Measurements from ENCODE around the gene PNPT1.

Gene PNPT1

DNA sequence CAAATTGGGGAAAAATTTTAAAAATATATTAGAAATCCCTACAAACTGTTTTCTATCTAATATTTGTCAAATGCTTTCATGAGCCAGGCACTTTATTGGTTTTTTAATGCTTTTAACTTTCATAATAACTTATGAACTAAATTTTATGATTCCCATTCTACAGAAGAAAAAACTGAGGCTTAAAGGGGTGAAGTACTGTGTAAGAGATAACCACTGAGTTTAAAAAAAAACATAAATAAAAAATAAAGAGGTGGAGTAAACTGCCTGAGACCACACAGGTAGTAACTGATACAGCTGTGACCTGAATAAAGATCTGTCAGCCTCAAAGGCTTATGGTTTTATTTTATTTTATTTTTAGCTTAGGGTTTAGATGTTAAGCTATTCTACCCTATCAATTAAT is 24.7 kb downstream of the PNPT1 start:
- DNase-seq (ENCODE audit: low read depth): no peak

DNA sequence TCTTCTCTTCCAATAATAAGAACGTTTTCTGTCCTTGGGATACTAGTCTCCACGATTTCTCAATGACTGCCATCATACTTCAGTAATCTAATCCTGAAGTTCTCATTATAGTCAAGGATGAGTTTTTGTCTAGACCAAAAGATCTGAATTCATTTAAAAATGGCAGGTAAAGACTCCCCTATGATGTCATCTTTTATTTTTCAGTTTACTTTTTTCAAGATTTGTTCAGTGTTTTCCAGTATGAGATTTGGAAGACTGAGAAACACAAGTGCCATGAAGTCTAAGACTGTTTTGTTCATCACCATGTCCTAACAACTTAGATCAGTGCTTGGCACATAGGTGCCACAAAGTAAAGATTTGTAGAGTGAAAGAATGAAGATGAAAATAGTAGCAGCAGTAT is 40.4 kb downstream of the PNPT1 start:
- DNase-seq (ENCODE audit: low read depth): no peak

GRCh38 chr2:55649211-55649610 is 44.4 kb downstream of the PNPT1 start:
- no peak for DNase-seq (ENCODE audit: low read depth)

DNA sequence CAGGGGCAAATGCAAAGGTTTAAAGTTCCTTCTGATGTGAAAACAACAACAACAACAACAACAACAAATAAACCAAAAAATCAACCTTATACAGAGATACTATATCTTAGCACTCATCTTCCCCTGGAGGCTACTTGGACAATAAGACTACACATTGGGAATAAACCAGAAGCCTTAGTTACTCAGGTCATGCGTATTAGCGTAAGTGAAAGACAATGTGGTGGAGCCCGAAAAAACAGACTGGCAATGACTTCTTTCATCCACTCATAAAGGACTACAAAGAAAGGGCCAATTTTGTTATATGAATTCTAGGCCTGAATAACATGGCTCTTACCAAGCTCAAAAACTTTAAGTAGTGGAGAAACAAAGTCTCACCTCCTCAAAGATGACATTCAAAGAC is 56.8 kb downstream of the PNPT1 start:
- DNase-seq (ENCODE audit: low read depth): no peak

DNA sequence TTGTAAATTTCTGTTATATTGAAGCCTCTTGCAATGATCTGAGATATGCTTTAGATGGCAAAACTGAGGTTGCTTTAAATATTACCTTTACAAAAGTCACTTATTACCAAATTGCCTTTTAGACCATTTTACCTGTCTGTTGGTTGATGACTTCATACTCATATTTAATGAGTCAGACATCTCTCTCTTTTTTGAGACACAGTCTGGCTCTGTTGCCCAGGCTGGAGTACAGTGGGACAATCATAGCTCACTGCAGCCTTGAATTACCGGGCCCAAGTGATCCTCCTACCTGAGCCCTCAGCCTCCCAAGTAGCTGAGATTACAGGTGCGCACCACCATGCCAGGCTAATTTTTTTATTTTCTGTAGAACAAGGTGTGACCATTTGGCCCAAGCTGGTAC is 64.7 kb downstream of the PNPT1 start:
- DNase-seq (ENCODE audit: low read depth): no peak

GRCh38 chr2:55627915-55628314 is 65.7 kb downstream of the PNPT1 start:
- no peak for DNase-seq (ENCODE audit: low read depth)

- no peak for DNase-seq (ENCODE audit: low read depth)
These were observed 71.8 kb downstream of the PNPT1 start for GRCh38 chr2:55621802-55622201.

DNA sequence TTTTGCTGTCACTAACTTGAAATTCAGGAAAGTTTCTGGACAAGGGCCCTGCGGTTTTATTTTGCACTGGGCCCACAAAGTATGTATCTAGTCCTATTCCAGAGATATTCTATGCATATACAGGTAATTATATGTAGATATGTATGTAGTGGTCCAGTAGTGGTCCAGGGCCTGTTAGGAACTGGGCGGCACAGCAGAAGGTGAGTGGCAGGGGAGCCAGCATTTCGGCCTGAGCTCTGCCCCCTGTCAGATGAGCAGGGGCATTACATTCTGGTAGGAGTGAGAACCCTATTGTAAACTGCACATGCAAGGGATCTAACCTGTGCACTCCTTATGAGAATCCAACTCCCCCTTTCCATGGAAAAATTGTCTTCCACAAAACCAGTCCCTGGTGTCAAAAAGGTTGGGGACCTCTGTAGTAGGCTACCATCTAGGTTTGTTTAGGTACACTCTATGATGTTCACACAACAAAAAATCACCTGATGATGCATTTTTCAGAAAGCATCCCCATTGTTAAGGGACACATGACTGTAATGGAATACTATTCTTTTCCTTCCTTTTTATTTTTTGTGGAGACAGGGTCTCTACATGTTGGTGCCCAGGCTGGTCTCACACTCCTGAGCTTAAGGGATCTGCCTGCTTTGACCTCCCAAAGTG is 73.4 kb downstream of the PNPT1 start:
- no peak for DNase-seq (ENCODE audit: low read depth)

- DNase-seq (ENCODE audit: low read depth): peak; percentile 15
These were observed 75.2 kb downstream of the PNPT1 start for GRCh38 chr2:55618275-55619055.

- no peak for DNase-seq (ENCODE audit: low read depth)
These were observed 75.7 kb downstream of the PNPT1 start for GRCh38 chr2:55618025-55618274.

- DNase-seq (ENCODE audit: low read depth): peak; percentile 94
These were observed 76.2 kb downstream of the PNPT1 start, which contains the start of gene PPP4R3B for GRCh38 chr2:55617175-55618024. PPP4R3B (minus strand) TSS chr2:55617622; CDS start chr2:55617285, 337 bp downstream.

DNA sequence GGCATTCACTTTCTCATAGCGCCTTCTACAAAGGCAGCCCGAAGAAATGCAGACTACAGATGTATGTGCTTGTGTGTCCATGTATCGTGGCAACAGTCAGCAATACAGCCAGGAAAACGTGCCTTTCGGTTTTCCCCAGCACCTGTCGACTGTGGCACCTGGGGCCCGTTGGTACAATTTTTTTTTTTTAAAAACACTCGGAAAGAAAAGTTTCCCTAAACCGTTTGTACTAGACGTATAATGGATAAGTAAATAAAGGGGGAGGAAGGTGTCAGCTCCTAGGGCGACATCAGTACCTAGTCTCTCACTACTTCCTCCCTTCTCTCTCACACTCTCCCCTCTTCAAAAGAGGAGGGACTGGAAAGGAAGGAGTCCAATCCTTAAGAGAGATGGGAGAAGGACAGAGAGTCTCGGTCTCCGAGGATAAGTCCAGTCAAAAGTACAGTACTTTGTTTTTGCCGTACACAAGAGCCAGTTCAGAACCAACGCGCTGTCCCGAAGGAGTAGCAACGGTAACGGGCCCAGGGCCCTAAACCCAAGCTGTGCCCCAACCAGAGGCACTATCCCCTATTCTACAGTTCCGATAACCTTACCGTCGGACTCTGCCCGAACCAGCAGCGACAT is 77.0 kb downstream of the PNPT1 start:
- DNase-seq (ENCODE audit: low read depth): peak; percentile 13

- DNase-seq (ENCODE audit: low read depth): no peak
These were observed 81.6 kb downstream of the PNPT1 start for GRCh38 chr2:55611997-55612396.

DNA sequence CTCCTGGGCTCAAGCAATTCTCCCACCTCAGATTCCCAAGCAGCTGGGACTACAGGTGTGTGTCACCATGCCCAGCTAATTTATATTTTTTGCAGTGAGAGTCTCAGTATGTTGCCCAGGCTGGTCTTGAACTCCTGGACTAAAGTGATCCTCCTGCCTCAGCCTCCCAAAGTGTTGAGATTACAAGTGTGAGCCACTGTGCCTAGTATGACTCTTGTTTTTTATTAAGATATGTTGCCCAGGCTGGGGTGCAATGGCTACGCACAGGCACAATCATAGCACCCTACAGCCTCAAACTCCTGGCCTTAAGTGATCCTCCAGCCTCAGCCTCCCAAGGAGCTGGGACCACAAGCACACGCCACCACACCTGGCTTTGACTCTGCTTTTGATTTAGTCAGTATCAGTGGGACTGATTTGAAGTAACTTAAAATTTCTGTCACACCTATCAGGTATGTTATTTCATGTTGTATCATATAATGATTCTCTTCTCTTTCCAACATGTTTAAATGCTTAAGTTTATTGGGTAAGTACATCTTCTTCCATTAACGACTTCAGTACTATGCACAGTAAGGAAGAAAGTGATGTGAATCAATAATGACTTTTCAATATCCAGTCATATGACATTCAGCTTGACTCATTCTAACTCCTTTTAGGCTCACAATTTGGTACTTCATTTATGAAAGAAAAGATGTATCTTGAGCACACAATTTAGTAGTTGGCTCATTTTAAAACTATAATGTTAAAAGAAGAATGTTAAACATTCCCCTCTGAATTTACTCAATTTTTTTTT is 82.5 kb downstream of the PNPT1 start:
- DNase-seq (ENCODE audit: low read depth): no peak

GRCh38 chr2:55609938-55610578 is 83.6 kb downstream of the PNPT1 start:
- DNase-seq (ENCODE audit: low read depth): no peak

DNA sequence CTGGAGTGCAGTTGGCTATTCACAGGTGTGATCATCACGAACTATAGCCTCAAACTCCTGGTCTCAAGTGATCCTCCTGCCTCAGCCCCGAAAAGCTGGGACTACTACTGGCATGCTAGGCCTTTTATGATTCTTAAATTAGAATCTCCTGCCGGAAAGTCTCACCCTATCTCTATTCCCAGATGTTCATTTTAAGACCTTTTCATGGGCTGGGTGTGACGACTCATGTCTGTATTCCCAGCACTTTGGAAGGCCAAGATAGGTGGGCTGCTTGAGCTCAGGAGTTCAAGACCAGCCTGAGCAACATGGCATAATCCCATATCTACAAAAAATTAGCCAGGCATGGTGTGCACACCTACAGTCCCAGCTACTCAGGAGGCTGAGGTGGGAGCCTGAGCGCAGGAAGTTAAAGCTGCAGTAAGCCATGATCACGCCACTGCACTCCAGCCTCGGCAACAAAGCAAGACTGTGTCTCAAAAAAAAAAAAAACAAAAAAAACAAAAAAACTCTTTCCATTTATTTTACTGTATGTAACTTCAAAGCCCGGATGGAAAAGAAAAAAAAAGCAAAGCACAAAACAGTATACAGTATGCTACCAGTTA is 84.3 kb downstream of the PNPT1 start:
- DNase-seq (ENCODE audit: low read depth): no peak

GRCh38 chr2:55607717-55608116 is 85.9 kb downstream of the PNPT1 start:
- DNase-seq (ENCODE audit: low read depth): no peak

DNA sequence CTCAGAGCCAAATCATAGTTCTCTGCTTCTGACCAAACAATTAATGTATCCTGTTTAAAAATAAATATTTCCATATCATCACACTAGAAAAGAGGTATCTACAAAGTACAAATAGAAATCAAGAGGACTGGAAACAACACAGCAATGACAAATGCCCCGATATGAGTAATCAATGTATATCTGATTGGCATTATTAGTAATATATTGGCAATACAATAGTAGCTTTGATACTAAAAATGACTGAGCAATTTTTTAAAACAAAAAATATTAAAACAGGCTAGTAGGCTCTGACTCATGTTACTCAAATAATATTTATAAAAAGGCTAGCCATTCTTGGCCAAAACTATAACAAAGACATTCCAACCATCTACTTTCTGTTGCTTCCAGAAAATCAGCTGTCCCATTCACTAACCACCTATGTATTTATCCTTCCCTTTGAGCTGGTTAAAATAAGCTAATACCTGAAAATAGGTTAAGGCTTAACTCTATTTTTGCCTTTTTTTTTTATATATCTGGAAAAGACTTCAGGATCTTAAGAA is 89.5 kb downstream of the PNPT1 start:
- DNase-seq (ENCODE audit: low read depth): no peak

GRCh38 chr2:55601849-55602248 is 91.8 kb downstream of the PNPT1 start:
- DNase-seq (ENCODE audit: low read depth): no peak

- no peak for DNase-seq (ENCODE audit: low read depth)
These were observed 95.4 kb downstream of the PNPT1 start for GRCh38 chr2:55598056-55598795.
